8988T (cell line): ENCODE data around the gene MEAK7.

Experiments used
- DNase-seq: peaks from one replicate; pipeline ENCODE4 v3.0.0; 2011

MEAK7 gene, protein sequence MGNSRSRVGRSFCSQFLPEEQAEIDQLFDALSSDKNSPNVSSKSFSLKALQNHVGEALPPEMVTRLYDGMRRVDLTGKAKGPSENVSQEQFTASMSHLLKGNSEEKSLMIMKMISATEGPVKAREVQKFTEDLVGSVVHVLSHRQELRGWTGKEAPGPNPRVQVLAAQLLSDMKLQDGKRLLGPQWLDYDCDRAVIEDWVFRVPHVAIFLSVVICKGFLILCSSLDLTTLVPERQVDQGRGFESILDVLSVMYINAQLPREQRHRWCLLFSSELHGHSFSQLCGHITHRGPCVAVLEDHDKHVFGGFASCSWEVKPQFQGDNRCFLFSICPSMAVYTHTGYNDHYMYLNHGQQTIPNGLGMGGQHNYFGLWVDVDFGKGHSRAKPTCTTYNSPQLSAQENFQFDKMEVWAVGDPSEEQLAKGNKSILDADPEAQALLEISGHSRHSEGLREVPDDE

DNA sequence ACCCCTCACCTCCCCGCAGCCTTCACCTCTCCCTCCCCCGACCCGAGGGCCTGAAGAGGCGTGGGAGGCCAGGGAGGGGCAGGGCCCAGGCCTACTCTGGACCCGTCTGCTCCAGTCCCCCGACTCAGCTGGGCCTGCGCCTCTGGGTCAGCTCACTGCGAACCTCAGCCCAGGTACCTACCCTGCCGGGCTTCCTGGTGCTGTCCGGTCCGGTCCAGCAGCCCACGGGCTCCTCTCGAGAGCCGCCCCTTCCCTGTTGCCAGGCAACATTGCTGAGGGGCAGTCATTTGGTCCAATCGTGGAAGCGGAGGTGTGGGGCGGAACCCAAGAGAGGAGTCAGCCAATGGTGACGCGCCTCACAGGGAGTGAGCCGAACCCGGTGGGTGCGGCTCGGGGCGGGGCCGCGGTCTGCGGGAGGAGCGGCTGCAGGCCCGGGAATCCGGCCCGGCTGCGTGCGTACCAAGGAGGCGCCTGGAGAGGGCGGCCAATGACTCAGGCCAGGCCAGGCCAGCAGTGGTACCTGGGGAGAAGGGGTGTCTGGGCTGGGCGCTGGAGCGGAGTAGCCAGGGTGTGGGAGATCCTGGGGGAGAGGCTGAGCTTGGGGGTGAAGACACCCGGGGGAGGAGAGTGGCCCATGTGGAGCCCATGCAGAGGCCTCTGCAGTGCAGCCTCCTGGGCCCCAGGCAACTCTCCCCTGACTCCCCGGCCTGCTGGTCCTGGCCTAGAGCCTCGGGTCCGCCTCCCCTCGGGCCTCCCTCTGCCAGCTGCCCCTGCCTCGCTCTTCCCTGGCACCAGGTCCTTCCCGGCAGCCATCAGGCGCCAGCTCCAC is at the start of gene MEAK7:
Gene MEAK7, minus strand, starts transcription at position 240 of the 829 bp plus-strand sequence. CDS start 6,573 bp downstream, outside the sequence.
- peak; percentile 97 for DNase-seq

DNA sequence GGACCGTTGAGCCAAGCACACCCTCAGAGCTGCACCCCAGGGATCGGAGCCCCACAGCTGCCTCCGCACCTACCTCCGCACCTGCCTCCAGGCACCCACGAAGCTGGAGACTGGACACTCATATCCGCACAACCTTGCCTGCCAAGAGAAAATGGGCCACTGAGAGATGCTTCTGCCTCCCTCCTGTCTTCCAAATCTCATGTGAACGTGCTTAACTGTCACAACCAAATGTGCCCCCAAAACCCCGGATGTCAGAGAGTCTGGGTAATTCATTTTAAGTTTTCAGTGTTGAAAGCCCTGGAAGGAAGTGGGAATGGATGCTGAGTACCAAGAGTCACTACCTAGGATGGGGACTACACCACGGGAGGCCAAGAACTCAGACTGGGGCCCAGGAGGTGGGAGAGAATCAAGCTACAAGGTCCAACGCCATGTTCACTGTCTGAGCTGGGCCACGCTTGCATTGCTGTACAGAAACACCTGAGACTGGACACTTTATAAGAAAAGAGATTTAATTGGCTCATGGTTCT is 49.5 kb upstream of the MEAK7 start:
- no peak for DNase-seq

DNA sequence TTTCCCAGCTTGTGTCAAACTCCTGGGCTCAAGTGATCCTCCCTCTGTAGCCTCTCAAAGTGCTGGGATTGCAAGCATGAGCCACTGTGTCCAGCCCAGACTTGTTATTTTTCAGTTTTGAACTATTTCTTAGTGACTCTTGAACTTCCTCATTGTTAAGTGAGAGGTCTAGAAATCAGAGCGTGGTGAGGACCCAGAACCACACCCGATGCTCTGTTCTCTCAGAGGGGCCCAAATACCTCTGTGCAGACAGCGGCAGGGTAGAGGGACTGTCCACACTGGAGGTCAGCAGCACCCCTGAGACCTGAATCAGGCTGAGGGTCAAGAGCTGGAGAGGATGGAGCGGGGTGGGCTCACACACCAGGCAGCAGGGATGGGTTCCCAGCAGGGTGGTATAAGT is 47.7 kb upstream of the MEAK7 start:
- no peak for DNase-seq

DNA sequence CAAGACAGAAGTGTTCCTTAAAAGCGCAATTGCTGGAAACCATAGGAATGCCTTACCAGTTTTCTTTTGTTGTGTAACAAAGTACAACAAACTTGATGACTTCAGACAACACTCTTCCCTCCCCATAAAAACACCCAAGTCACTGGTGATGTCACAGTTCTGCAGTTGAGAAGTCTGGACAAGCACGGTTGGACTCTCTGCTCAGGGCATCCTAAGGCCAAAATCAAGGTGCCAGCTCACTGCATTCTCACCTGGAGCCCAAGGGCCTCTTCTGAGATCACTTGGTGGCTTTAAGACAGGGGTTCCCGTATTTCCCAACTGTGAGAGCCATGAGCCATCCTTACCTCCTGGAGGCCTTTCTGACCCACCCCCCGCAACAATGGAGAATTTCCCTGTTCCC is 45.6 kb upstream of the MEAK7 start:
- DNase-seq, result no peak

DNA sequence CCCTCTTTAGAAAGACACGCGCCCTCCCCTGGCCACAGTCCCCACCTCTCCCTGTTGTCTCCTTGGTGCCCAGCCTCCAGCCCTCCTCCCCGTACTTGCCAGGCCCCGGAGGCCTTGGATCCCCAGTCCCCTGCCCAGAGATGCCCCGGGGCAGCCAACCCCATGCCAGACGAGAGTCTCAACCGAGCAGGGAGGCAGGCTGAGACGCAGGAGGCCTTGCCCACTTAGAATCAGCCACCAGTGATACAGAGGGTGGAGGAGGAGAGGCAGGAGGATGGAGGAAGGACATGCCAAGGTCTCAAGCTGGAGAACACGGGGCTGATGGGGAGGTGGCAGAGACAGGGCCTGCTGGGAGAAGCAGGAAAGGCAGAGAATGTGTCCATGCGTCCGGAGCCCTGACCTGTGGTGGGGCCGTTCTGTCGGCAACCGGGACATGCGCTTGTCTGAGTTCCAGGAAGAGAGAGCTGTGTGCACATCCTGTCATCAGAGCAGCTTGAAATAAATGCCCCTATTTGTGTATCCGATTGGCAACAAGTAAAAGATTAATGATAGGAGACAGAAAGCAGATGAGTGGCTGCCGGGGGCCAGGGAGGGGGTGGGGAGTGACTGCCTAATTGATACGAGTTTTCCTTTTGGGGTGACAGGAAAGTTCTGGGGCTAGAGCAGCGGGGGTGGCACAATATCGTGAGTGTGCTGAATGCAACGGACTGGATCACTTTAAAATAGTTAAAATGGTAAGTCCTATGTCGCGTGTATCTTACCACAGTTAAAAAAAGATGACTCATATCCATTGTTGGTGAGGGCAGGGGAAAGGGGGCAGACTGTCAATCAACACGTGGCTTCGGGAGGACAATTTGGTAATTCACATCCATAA is 44.7 kb upstream of the MEAK7 start:
- DNase-seq, result no peak

DNA sequence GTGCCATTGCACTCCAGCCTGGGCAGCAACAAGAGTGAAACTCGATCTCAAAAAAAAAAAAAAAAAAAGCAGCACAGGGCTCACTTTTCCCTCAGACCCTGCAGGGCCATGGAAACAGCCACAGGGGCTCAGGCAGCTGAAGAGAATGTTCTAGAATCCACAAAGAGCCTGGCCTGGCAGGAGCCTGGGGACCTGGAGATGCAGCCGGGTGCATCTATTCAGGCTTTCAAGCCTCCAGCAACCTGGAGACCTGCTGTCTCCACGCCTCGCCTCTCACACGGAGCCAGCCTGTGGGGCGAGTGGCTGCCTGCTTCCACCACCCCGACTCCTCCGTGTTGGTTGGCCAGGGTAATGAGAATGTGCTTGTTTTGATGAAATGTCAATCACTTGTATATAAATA is 44.0 kb upstream of the MEAK7 start:
- DNase-seq, result no peak

DNA sequence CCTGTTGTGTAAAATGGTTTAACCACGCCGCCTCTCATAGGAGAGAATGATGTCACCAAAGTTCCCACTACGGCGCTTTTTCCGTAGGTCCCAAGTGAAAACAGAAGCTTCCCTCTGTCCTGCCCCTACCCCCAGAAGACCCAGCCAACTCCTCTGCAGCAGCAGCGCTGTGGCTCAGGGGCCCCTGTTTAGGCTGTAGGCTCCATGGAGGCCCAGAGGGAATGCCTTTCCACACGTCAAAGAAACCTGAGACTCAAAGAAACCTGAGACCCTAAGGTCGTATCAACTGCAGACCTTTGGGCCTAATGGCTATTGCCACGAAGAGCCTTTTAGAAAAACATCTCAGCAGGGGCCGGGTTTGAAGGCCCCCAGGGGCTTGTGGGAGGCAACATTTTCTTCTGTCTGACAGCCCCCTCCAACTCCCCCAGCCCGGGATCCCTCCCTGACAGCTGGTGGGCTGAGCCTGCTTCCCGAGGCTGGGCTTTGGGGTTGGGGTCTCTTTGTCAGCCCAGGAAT is 43.1 kb upstream of the MEAK7 start:
- no peak for DNase-seq

DNA sequence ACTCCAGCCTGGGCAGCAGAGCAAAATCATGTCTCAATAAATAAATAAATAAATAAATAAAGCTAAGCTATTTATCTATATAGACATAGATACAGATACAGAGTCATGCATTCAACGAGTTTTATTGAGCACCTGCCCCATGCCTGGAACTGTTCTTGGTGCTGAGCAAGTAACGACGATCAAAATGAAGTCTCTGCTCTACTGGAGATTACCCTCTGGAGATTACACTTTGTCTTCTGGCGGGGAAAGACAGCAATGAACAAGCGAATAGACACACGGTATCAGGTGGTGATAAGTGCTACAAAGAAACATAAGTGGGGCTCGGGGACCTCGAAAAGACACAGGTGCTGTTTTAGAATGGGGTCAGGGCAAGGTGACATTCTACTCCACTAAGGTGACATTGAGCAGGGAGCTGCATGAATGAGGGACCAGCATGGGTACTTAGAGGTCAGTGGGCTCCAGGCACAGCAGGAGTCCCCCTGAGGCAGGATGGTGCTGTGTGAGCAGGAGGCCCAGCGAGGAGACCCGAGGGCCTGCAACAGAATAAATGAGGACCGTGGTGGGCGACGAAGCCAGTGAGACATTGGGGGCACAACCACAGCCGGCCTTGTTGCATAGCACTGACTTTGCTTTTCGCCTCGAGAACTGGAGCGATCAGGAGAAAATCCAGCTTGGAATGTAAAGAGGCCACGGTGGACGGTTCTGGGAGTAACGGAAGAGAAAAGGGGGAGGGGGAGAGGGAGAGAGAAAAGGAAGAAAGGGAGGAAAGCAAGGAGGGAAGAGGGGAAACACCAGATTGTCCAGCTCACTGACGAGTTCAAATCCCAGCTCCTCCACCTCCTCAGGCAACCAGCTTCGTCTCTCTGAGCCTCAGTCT is 42.4 kb upstream of the MEAK7 start:
- no peak for DNase-seq

DNA sequence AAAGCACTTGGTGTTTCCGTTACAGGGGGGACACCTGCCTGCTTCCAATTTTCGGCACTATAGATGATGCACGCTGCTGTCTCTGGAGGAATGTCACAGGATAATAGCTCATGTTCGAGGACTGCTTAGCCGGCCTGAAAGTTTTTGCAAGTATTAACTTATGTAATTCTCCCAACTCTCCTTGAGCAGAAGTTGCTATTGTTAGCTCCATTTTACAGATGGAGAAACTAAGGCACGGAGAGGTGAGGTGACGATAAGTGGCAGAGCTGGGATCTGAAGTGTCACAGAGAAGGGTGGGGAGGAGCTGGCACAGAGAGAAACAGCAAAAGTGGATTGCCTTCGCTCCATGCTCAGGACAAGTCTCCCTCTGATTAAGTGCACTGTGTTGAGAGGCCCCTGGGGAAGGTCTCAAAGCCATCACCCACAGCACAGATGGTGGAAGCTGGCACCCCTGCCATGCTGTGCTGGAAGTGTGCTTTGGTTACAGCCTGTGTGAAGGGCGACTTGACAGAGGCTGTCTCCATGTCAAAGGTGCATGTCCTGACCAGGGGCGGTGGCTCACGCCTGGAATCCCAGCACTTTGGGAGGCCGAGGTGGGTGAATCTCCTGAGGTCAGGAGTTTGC is 40.8 kb upstream of the MEAK7 start:
- DNase-seq, result no peak

DNA sequence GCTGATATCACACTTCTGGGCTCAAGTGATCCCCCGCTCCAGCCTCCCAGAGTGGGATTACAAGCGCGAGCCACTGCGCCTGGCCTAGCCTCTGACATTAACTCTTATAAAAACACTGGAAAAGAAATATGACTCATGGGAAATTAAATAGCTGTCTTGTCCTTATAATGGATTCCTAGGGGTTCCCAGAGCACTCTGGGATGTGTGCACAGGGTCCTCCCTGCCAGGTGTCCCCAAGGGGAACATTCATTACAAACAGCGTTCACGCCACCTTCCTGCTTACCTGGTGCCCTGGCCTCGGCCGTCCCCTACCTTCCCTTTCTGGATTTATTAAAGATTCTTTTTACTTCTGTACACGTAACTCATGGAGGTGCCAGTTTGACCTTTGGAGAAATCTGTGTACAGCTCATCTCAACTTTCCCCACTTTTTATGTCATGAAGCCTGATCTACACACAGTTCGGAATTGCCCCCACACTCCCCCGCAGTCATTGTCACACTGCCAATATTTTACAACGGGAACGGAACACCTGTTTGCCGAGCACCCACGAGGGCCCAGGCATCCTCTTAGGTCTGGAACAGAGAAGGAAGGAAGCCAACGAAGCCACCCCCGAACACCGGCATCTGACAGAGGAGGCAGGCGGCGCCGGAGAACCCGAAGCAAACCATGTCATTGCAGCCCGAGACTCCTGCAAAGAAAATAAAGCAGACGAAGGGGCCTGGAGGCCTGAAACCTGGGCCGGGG is 39.7 kb upstream of the MEAK7 start:
- DNase-seq, result no peak

DNA sequence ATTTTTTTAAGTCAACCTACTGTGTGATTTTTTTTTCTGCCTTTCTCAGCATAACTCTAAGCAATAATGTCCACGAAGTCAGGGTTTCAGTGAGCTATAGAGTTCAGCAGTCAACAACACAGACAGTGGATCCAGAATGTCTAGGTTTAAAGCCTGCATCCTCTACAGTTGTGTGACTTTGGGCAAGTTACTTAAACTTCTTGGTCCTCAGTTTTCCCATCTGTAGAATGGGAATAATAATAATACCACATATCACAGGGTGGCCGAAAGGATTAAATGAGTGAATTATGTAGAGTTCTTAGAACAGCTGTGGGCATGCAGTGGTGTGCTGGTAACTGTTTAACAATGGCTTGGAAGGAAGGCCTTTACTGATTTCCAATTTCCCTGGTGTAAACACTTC is 38.8 kb upstream of the MEAK7 start:
- no peak for DNase-seq

DNA sequence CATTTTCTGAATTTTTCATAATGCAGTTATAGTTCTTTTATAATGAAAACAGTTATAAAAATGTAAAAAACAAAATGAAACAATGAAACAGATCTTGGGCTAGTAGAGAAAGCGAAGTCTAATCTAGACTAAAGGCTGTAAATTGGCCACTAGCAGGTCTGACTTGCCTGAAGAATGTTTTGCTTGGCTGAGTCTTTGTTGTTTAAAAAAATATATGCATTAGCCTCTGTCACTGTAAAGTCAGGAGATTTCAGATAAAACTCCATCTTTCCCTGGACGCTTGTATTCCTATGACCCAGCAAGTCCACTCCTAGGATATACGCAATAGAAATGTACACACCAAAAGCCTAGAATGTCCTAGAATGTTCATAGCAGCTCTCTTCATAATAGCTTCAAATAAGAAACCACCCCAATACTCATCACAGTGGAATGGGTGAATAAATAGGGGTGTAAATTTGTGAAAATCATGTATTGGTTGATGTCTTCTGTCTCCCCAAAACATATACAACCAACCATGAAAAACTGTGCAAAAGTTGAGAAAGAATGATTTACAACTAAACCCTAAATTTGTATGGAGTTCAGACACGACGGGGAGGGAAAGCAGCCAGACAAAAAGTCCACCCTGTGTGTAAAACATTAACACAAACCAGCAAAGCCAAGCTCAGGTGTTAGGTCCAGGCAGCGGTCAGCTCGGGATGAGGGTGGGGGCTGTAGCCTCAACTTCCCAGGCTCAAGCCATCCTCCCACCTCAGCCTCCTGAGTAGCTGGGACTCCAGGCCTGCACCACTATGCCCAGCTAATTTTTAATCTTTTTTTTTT is 37.7 kb upstream of the MEAK7 start:
- no peak for DNase-seq

DNA sequence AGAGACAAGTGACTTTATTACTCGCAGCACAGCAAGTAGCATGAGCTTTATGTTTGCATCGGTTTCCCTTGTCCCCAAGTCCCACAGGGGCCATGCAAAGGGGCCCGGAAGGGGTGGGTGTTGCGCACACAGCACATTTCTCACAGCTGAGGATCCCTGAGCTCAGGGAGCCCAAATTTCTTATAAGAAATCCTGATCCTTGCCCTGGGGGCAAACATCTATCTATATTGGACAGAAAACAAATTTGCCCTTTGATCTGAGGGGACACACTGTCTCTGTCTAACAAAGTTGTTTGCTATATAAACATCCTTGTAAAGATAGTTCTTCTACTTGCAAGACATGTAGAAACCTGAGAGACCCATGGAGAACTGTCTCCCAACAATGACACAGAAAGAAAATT is 35.7 kb upstream of the MEAK7 start:
- DNase-seq, result no peak

DNA sequence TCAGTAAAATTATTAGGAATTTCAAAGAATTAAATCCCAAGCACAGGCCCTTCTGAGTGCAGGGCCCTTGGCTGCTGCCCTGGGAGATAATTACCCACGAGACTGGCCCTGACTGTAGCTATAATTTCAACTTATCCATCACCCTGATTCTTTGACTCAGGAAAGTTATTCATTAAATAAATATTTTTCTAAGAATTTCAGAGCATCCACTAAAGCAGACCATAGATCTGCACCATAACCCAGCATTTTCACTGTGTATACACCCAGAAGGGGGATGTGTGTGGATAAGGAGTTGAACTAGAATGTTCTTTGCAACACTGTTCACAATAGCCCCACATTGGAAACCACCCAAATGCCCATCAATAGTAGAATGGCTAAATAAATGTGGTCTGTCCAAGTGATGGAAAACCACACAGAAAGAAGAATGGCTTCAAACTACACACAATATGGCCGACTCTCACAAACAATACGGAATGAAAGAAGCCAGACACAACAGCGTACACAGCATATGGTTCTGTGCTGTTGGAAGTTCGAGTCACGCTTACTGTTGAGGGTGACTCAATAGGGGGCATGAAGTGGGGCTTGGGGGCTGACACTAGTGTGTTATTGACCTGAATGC is 33.9 kb upstream of the MEAK7 start:
- no peak for DNase-seq

DNA sequence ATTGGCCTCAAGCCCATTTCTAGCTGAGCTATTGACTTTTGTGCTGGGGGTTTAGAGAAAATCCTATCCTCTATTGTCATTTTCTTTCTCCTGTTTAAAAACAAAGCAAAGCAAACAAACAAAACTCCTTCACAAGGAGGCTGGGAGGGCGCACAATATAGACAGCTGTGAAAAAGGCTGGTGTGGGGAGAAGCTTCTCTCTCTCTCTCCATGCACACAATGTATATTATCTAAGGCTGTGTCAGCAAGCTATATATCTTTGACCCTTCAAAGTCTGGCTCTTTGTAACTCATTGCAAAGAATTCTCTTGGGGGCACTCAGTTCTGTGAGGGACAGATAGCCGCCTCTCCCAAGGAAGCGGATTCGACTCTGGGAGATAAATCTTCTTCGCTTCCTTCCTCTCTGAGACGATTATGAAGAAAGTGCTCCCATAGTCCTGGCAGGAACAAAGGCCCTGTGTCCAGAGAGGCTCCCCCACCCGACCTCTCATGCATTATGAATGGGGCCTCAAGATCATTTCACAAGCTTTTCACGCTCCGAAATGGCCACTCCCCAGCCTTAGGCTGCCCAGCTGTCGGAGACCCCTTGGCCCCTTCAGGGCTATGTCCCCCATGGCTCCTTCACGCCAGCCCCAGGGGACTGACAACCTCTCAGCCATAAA is 33.2 kb upstream of the MEAK7 start:
- no peak for DNase-seq

DNA sequence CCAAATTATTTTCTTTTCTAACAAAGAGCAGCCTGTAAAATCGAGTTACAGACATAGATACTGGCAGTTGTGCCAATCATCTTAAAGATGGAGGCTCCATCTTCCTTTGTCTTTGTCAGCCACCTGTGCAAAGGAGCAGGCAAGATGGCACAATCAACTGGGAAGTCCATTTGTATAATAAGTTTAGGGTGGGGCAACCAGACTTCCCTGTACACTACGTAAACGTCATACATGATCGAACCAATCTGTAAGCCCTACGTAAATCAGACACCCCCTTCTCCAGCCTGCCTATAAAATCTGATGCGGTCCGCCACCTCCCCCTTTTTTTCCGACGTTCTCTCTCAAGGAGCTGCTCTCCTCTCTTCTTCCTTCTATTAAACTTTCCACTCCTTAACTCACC is 31.4 kb upstream of the MEAK7 start:
- no peak for DNase-seq

DNA sequence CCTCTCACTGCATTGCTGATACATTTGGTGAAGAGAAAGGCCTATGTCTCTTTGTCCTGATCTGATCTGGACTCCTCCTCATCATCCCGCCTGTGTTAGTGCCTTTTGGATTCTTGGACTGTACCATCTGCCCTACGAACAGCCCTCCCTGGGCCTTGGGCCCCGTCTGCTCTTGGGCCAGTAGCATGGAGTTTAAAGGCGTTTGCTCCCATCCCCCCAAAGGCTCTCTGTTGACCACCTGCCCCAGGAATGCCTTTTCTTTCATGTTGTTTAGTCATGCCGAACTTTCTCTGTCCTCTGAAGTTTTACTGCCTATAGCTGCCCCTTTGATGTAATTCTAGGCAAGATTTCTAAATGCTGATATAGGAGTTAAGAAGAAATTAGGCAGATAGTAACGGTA is 30.9 kb upstream of the MEAK7 start:
- no peak for DNase-seq

DNA sequence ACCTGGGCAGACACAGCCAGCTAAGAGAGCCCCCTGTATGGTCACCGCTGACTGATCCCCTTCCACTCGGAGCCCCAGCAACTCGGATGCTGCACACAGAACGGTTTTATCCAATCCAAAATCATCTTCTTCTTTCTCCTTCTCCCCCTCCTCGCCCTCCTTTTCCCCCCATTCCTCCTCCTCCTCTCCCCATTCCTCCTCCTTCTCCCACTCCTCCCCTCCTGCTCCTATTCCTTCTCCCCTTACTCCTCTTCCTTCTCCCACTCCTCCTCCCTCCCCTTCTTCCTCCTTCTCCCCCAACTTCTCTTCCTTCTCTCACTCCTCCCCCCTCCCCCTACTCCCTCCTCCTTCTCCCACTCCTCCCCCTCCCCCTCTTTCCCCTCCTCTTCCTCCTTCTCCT is 30.4 kb upstream of the MEAK7 start:
- DNase-seq, result no peak
